Measurements from ENCODE around the gene ZNF544. TPM values are rescaled to one million over a fixed set of nuclear protein-coding genes. Genes with fewer than 3 reads are reported as not detected.

Gene ZNF544
- total and polyA plus RNA-seq, 3 donors from 2014 or later = 45.8 to 93.9 (median 92.2) TPM

DNA sequence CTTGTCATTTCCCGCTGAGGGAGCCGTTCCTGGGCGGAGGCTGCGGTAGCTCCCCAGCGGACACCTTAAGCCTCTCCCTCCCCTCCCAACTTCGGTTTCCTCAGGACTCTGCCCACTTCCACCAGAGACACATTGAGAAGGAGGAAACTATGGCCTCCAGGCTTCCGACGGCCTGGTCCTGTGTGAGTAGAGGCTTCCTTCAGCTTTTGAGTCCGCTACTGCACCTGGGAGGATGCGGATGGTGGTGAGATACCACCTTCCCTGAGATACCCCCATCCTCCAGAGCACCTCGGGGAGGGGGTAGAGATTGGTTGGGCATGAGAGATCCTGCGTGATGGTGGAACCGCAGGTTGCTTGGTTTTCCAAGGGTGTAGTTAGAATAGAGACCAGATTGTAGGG is 44.9 kb upstream of the ZNF544 start:
- H3K36me3 ChIP-seq (ENCODE audit: low read depth, missing control alignments) = no peaks in the 10 kb centered on the region
- no peaks in the 10 kb centered on the region for H3K4me1 ChIP-seq
- H3K27ac ChIP-seq = peak overlapping the region; percentile 98 to 100
- H3K9me3 ChIP-seq = no peaks in the 10 kb centered on the region
- H3K4me3 ChIP-seq = peak overlapping the region; percentile 74 to 99
- no peak for TF ChIP-seq POLR2A (IDR thresholded peaks at IDR 0.05)
- TF ChIP-seq, protein P1, sequence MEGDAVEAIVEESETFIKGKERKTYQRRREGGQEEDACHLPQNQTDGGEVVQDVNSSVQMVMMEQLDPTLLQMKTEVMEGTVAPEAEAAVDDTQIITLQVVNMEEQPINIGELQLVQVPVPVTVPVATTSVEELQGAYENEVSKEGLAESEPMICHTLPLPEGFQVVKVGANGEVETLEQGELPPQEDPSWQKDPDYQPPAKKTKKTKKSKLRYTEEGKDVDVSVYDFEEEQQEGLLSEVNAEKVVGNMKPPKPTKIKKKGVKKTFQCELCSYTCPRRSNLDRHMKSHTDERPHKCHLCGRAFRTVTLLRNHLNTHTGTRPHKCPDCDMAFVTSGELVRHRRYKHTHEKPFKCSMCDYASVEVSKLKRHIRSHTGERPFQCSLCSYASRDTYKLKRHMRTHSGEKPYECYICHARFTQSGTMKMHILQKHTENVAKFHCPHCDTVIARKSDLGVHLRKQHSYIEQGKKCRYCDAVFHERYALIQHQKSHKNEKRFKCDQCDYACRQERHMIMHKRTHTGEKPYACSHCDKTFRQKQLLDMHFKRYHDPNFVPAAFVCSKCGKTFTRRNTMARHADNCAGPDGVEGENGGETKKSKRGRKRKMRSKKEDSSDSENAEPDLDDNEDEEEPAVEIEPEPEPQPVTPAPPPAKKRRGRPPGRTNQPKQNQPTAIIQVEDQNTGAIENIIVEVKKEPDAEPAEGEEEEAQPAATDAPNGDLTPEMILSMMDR (IDR thresholded peaks at IDR 0.05) = no peak
- WGBS, 2 donors = 10 to 20% methylated on average over 6 to 13 of the region's 13 CpGs
- no peaks in the 10 kb centered on the region for H3K27me3 ChIP-seq
- DNase-seq = no peak
- intact Hi-C loops (cut with DNase I; ENCODE audit: low total_unique reads) = no loop called here

DNA sequence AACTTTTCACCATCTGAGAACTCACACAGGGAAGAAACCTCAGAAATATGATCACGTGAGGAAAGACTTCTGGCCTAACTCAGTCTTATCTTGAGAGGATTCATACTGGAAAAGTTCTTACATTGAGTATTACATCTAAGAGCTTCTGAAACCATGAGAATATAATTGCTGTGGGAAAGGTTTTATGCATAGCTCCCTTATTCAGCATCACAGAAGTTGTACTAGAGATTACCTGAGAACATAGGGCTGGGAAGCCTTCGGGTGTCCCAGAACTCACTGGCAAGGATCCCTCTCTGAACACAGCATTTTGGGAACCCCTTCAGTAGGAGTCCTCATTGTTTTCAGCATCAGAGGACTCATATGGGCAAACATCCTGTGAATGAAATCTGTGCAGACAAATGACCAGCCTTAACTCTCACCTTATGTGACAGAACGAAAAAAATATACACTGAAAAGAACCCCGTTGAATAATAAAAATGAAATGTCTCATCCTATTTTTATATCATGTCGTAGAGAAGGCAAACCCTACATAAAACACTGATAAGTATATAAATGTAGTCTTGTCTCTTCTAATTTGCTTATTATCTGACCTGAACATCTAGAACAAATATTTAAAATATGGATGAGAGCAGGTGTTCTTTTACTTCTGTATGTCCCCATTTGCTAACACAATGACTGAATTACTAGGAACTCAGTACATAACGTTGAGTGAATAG is 31.7 kb upstream of the ZNF544 start:
- WGBS, 2 donors = 62 to 95% methylated on average over 6 of the region's 6 CpGs
- H3K36me3 ChIP-seq (ENCODE audit: low read depth, missing control alignments) = no peaks in the 10 kb centered on the region
- TF ChIP-seq, protein P1 (IDR thresholded peaks at IDR 0.05) = no peak
- TF ChIP-seq POLR2A (IDR thresholded peaks at IDR 0.05) = no peak

DNA sequence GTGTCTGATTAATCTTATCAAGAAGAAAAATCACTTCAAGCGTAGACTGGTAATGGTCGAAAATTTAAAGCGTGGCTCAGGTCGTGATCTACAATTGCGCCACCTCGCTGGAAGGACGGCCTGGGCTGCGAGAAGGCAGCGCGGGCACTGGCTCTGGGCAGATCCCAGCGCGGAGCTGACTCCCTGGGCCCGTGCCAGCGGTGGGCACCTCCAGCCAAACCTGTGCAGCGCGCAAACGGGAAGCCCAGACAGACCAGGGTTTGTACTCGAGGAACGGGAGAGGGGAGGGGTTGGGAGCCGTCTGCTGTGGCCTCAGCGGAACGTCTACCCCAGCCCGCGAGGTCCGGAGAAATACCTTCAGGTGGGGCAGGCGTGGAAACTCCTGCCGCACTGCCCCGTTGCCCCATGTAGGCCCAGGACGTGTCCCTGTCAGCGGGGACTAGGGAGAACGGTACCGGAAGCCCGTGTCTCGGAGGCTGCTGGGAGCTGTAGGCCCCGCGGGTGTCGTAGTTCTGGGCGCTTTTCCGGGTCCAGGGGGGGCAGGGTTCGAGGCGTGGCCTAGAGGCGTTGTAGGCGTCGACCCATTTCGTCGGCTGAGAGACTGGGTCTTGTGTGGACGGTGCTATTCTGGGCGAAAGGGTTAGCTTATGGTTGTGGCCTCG is 24.8 kb upstream of the ZNF544 start:
- intact Hi-C loops (cut with DNase I; ENCODE audit: low total_unique reads) = no loop called here
- Histone ChIP-seq H3K36me3 (ENCODE audit: low read depth, missing control alignments) (no peaks in the 10 kb centered on the region), H3K4me1 (no peaks in the 10 kb centered on the region), H3K27ac (no peak overlapping the region), H3K9me3 (no peaks in the 10 kb centered on the region), H3K4me3 (peak overlapping the region; percentile 39 to 49), H3K27me3 (no peaks in the 10 kb centered on the region)
- peak; percentile 50 for DNase-seq
- TF ChIP-seq, protein P1 (IDR thresholded peaks at IDR 0.05) = no peak
- no peak for TF ChIP-seq POLR2A (IDR thresholded peaks at IDR 0.05)
- WGBS, 2 donors = 18 to 19% methylated on average over 46 to 49 of the region's 49 CpGs

More for the DNA sequence above, 31.7 kb upstream of the ZNF544 start:
- DNase-seq = no peak
- intact Hi-C loops (cut with DNase I; ENCODE audit: low total_unique reads) = no loop called here
- Histone ChIP-seq H3K27ac (no peak overlapping the region), H3K4me3 (no peak overlapping the region), H3K9me3 (no peaks in the 10 kb centered on the region), H3K4me1 (no peaks in the 10 kb centered on the region), H3K27me3 (no peaks in the 10 kb centered on the region)

DNA sequence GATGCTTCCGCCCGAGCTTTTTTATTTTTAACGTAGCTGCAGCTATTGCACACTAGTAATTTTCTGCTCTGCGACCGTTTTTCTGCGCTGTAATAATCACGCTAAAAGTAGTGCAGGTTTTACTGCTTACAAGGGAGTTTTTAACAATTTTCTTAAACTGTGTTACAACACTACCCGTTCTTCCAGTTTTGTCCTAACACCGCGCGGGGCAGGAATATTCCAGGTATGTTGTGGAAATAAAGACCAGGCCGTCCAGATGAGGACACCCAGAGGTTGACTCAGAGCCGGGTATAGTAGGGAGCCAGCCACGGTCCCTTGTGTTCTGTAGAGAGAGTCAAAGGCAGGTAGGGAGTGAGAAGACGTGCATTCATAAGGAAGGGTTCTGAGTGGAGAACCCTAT is 24.1 kb upstream of the ZNF544 start:
- 25 to 29% methylated on average over 15 of the region's 15 CpGs for WGBS, 2 donors
- intact Hi-C loops (cut with DNase I; ENCODE audit: low total_unique reads) = no loop called here
- H3K36me3 ChIP-seq (ENCODE audit: low read depth, missing control alignments) = no peaks in the 10 kb centered on the region

More for the DNA sequence above, 24.1 kb upstream of the ZNF544 start:
- H3K27me3 ChIP-seq = no peaks in the 10 kb centered on the region
- no peak for DNase-seq
- H3K4me3 ChIP-seq = peak overlapping the region; percentile 39 to 49
- no peaks in the 10 kb centered on the region for H3K4me1 ChIP-seq
- no peaks in the 10 kb centered on the region for H3K9me3 ChIP-seq
- H3K27ac ChIP-seq = no peak overlapping the region
- TF ChIP-seq, protein P1 (IDR thresholded peaks at IDR 0.05) = no peak
- no peak for TF ChIP-seq POLR2A (IDR thresholded peaks at IDR 0.05)
